ENCODE results near the gene PET117. TPM values are rescaled to one million over a fixed set of nuclear protein-coding genes. Genes with fewer than 3 reads are reported as not detected.

PET117 gene
- total RNA-seq, 4 donors from 2014 or later: 2.8 to 17.7 (median 11.2) TPM

- WGBS, 2 donors (ENCODE audit: low coverage in 1 of 2): 85% methylated on average over 3 of the region's 3 CpGs; no CpG with 5 or more reads in 1 of the 2 donors
- DNase-seq: no peak
- Histone ChIP-seq H3K4me3 (no peak overlapping the region), H3K9me3 (no peaks in the 10 kb centered on the region), H3K27me3 (no peaks in the 10 kb centered on the region), H3K36me3 (peaks cover 0 to 14% (median 4%) of the 10 kb centered on the region in 4 donors), H3K4me1 (peaks cover 11 to 25% (median 14%) of the 10 kb centered on the region in 4 donors), H3K27ac (peak overlapping the region in 2 of 4 donors; percentile 34 to 69)
- in situ Hi-C loops (cut with MboI; ENCODE audit: low pct_ligation_motif_present in 1 of 4, low pct_unique_long_range_greater_than_20kb in 1 of 4, low sequenced_read_pairs in 3 of 4) (no loop called here), intact Hi-C loops (cut with DNase I; ENCODE audit: low total_unique reads) (no loop called here)
- TF ChIP-seq POLR2AphosphoS5 (IDR thresholded peaks at IDR 0.05) (no peak), CTCF (IDR thresholded peaks at IDR 0.05) (no peak), POLR2A (IDR thresholded peaks at IDR 0.05) (no peak), EP300 (IDR thresholded peaks at IDR 0.05; ENCODE audit: low read depth) (no peak)
Observed at GRCh38 chr20:18165553-18165952, 27.9 kb downstream of the PET117 start.

GRCh38 chr20:18166241-18166881, 28.7 kb downstream of the PET117 start:
- no peak for TF ChIP-seq CTCF (IDR thresholded peaks at IDR 0.05)
- no peak for TF ChIP-seq POLR2A (IDR thresholded peaks at IDR 0.05)
- no peak for TF ChIP-seq POLR2AphosphoS5 (IDR thresholded peaks at IDR 0.05)
- no peak for TF ChIP-seq EP300 (IDR thresholded peaks at IDR 0.05; ENCODE audit: low read depth)
- no peaks in the 10 kb centered on the region for H3K27me3 ChIP-seq
- intact Hi-C loops (cut with DNase I; ENCODE audit: low total_unique reads) (no loop called here), in situ Hi-C loops (cut with MboI; ENCODE audit: low pct_ligation_motif_present in 1 of 4, low pct_unique_long_range_greater_than_20kb in 1 of 4, low sequenced_read_pairs in 3 of 4) (no loop called here)
- DNase-seq: peak; percentile 46
- H3K27ac ChIP-seq: peak overlapping the region in 3 of 4 donors; percentile 34 to 69 (median 56)
- H3K4me3 ChIP-seq: no peak overlapping the region
- H3K9me3 ChIP-seq: no peaks in the 10 kb centered on the region
- peaks cover 11 to 25% (median 14%) of the 10 kb centered on the region in 4 donors for H3K4me1 ChIP-seq
- 46% methylated on average over 5 of the region's 5 CpGs for WGBS, 2 donors (ENCODE audit: low coverage in 1 of 2)
- peaks cover 0 to 14% (median 3%) of the 10 kb centered on the region in 4 donors for H3K36me3 ChIP-seq

- peaks cover 11 to 26% (median 14%) of the 10 kb centered on the region in 4 donors for H3K4me1 ChIP-seq
- no peak for DNase-seq
- in situ Hi-C loops (cut with MboI; ENCODE audit: low pct_ligation_motif_present in 1 of 4, low pct_unique_long_range_greater_than_20kb in 1 of 4, low sequenced_read_pairs in 3 of 4) (no loop called here), intact Hi-C loops (cut with DNase I; ENCODE audit: low total_unique reads) (no loop called here)
- peaks cover 0 to 12% (median 3%) of the 10 kb centered on the region in 4 donors for H3K36me3 ChIP-seq
- H3K9me3 ChIP-seq: no peaks in the 10 kb centered on the region
- TF ChIP-seq POLR2A (IDR thresholded peaks at IDR 0.05) (no peak), POLR2AphosphoS5 (IDR thresholded peaks at IDR 0.05) (no peak), EP300 (IDR thresholded peaks at IDR 0.05; ENCODE audit: low read depth) (no peak), CTCF (IDR thresholded peaks at IDR 0.05) (no peak)
- peak overlapping the region in 3 of 4 donors; percentile 34 to 69 (median 56) for H3K27ac ChIP-seq
- no peaks in the 10 kb centered on the region for H3K27me3 ChIP-seq
- H3K4me3 ChIP-seq: no peak overlapping the region
- WGBS, 2 donors (ENCODE audit: low coverage in 1 of 2): 73% methylated on average over 1 of the region's 1 CpG; no CpG with 5 or more reads in 1 of the 2 donors
Observed at GRCh38 chr20:18166950-18167349, 29.3 kb downstream of the PET117 start.

GRCh38 chr20:18172379-18172778, 34.7 kb downstream of the PET117 start:
- in situ Hi-C loops (cut with MboI; ENCODE audit: low pct_ligation_motif_present in 1 of 4, low pct_unique_long_range_greater_than_20kb in 1 of 4, low sequenced_read_pairs in 3 of 4): no loop called here
- WGBS, 2 donors (ENCODE audit: low coverage in 1 of 2): 82% methylated on average over 2 of the region's 2 CpGs; no CpG with 5 or more reads in 1 of the 2 donors
- peaks cover 2 to 12% (median 8%) of the 10 kb centered on the region in 4 donors for H3K4me1 ChIP-seq
- TF ChIP-seq POLR2A (IDR thresholded peaks at IDR 0.05): no peak
- TF ChIP-seq CTCF (IDR thresholded peaks at IDR 0.05): no peak
- TF ChIP-seq EP300 (IDR thresholded peaks at IDR 0.05; ENCODE audit: low read depth): no peak
- TF ChIP-seq POLR2AphosphoS5 (IDR thresholded peaks at IDR 0.05): no peak
- intact Hi-C loops (cut with DNase I; ENCODE audit: low total_unique reads): no loop called here
- no peaks in the 10 kb centered on the region for H3K27me3 ChIP-seq
- DNase-seq: peak; percentile 34
- H3K9me3 ChIP-seq: no peaks in the 10 kb centered on the region
- no peak overlapping the region for H3K27ac ChIP-seq
- H3K36me3 ChIP-seq: peaks cover 0 to 6% (median 0%) of the 10 kb centered on the region in 4 donors
- H3K4me3 ChIP-seq: no peak overlapping the region
